ENCODE data around the gene CDKN2C. TPM values are rescaled to one million over a fixed set of nuclear protein-coding genes. Genes with fewer than 3 reads are reported as not detected.

CDKN2C gene
- total and polyA plus RNA-seq, 2 donors (not counting 3 experiments of a cell fraction or from before 2014, with no cell fraction given): 12.8 to 19.8 TPM

GRCh38 chr1:50978144-50978851 is 8.3 kb downstream of the CDKN2C start:
- peak; percentile 34 for TF ChIP-seq POLR2AphosphoS5 (IDR thresholded peaks at IDR 0.05; ENCODE audit: insufficient read depth, low read depth, low read length)
- TF ChIP-seq FOS (IDR thresholded peaks at IDR 0.05; ENCODE audit: borderline replicate concordance, insufficient read depth, low read length): no peak
- FAIRE-seq: no peak

GRCh38 chr1:50978852-50979781 is 9.1 kb downstream of the CDKN2C start:
- Histone ChIP-seq H3K36me3 (ENCODE audit: control insufficient read depth in 2 of 2, extremely low read depth in 1 of 2, insufficient read depth in 2 of 2, low read length in 2 of 2) (no peaks in the 10 kb centered on the region), H3K9ac (replicated peaks; ENCODE audit: extremely low read depth, insufficient read depth, low read length) (peak overlapping the region; percentile 83), H4K20me1 (replicated peaks; ENCODE audit: control insufficient read depth, extremely low read depth, insufficient read depth, low read length) (no peaks in the 10 kb centered on the region), H3K9me1 (replicated peaks; ENCODE audit: control insufficient read depth, extremely low read depth, insufficient read depth, low read length) (no peaks in the 10 kb centered on the region), H2AFZ (ENCODE audit: low read depth, low read length) (peak overlapping the region; percentile 92), H3K79me2 (ENCODE audit: control insufficient read depth, insufficient read depth, low read length) (no peaks in the 10 kb centered on the region), H3K9me3 (replicated peaks; ENCODE audit: control insufficient read depth, insufficient read depth, low read length) (no peaks in the 10 kb centered on the region), H3K27ac (ENCODE audit: insufficient read depth, low read depth, low read length) (no peak overlapping the region), H3K4me1 (ENCODE audit: control insufficient read depth, extremely low read depth, insufficient read depth, low read length) (peaks cover 13% of the 10 kb centered on the region), H3K27me3 (ENCODE audit: control insufficient read depth in 2 of 2, insufficient read depth in 2 of 2, low read length in 2 of 2) (no peaks in the 10 kb centered on the region), H3K4me2 (ENCODE audit: insufficient read depth, low read length) (peak overlapping the region; percentile 82), H3K4me3 (replicated peaks in 1 of 3; ENCODE audit: insufficient read depth in 1 of 3, low read depth in 1 of 3, low read length in 3 of 3) (peak overlapping the region; percentile 60 to 90 (median 61))
- intact Hi-C loops (cut with micrococcal nuclease) (loop anchor here (5.0 kb wide), 1 partner anchor 552 kb away; no protein-coding TSS in a partner anchor), dilution Hi-C loops (cut with MboI; ENCODE audit: extremely low pct_ligation_motif_present, low sequenced_read_pairs) (no loop called here)
- TF ChIP-seq POLR2AphosphoS5 (IDR thresholded peaks at IDR 0.05; ENCODE audit: insufficient read depth, low read depth, low read length) (no peak), MYC (IDR thresholded peaks at IDR 0.05; ENCODE audit: low read depth, low read length) (no peak), MAX (IDR thresholded peaks at IDR 0.05; ENCODE audit: insufficient read depth, insufficient read length) (no peak), EZH2 (IDR thresholded peaks at IDR 0.05; ENCODE audit: borderline replicate concordance, low read depth, low read length, severe bottlenecking) (no peak)
- TSS peak; percentile 41 for BruUV-seq (replicated peaks)
- ChIA-PET POLR2A (interaction anchor here (1.1 kb wide), 1 partner anchor 18 kb away, joined by 3 read pairs; no protein-coding TSS in a partner anchor), CTCF (interaction anchor here (1.1 to 3.7 kb wide), 2 partner anchors 10 to 50 kb away, joined by 8 to 26 read pairs; partner anchors contain the start of gene CDKN2C)
- no peak for DNase-seq (ENCODE audit: low read depth, low spot score)
- no peak for FAIRE-seq

More at GRCh38 chr1:50978144-50978851, 8.3 kb downstream of the CDKN2C start:
- dilution Hi-C loops (cut with MboI; ENCODE audit: extremely low pct_ligation_motif_present, low sequenced_read_pairs) (no loop called here), intact Hi-C loops (cut with micrococcal nuclease) (loop anchor here (5.0 kb wide), 1 partner anchor 551 kb away; no protein-coding TSS in a partner anchor)
- Histone ChIP-seq H3K9me3 (replicated peaks; ENCODE audit: control insufficient read depth, insufficient read depth, low read length) (no peaks in the 10 kb centered on the region), H3K27ac (ENCODE audit: insufficient read depth, low read depth, low read length) (peak overlapping the region; percentile 37), H3K27me3 (ENCODE audit: control insufficient read depth in 2 of 2, insufficient read depth in 2 of 2, low read length in 2 of 2) (no peaks in the 10 kb centered on the region), H2AFZ (ENCODE audit: low read depth, low read length) (peak overlapping the region; percentile 92), H3K9ac (replicated peaks; ENCODE audit: extremely low read depth, insufficient read depth, low read length) (peak overlapping the region; percentile 83), H4K20me1 (replicated peaks; ENCODE audit: control insufficient read depth, extremely low read depth, insufficient read depth, low read length) (no peaks in the 10 kb centered on the region), H3K36me3 (ENCODE audit: control insufficient read depth in 2 of 2, extremely low read depth in 1 of 2, insufficient read depth in 2 of 2, low read length in 2 of 2) (no peaks in the 10 kb centered on the region), H3K9me1 (replicated peaks; ENCODE audit: control insufficient read depth, extremely low read depth, insufficient read depth, low read length) (no peaks in the 10 kb centered on the region), H3K4me1 (ENCODE audit: control insufficient read depth, extremely low read depth, insufficient read depth, low read length) (peaks cover 13% of the 10 kb centered on the region), H3K4me2 (ENCODE audit: insufficient read depth, low read length) (peak overlapping the region; percentile 82), H3K4me3 (replicated peaks in 1 of 3; ENCODE audit: insufficient read depth in 1 of 3, low read depth in 1 of 3, low read length in 3 of 3) (peak overlapping the region; percentile 60 to 90 (median 61)), H3K79me2 (ENCODE audit: control insufficient read depth, insufficient read depth, low read length) (no peaks in the 10 kb centered on the region)
- DNase-seq (ENCODE audit: low read depth, low spot score): peak; percentile 50
- POLR2A ChIA-PET: interaction anchor here (1.1 kb wide), 2 partner anchors 10 to 18 kb away, joined by 3 to 8 read pairs; no protein-coding TSS in a partner anchor
- no TSS peak for BruUV-seq (replicated peaks)
- CTCF ChIA-PET: interaction anchor here (1.7 to 3.7 kb wide), 3 partner anchors 9 to 204 kb away, joined by 7 to 26 read pairs (median 16); partner anchors contain the start of gene CDKN2C
